WTC11 (cell line): ENCODE results near the gene EIF5A.
A peak's percentile ranks its signal among the peaks of the same experiment; 100 is the strongest.

ENCODE experiments used
- CTCF ChIP-seq: fragments of 200-600 bp; IDR thresholded peaks from 2 replicates; pipeline ENCODE4 v1.8.0; 2022; ENCODE audit warnings: antibody characterized with exemption
- E2F5 ChIP-seq: sonication (generic); formaldehyde crosslinking; IDR thresholded peaks from 2 replicates; pipeline ENCODE4 v1.8.1; 2022; ENCODE audit warnings: mild to moderate bottlenecking, moderate library complexity, missing genetic modification reagents
- FOXJ3 ChIP-seq: sonication (generic); formaldehyde crosslinking; IDR thresholded peaks from 2 replicates; pipeline ENCODE4 v1.9.0; 2021; ENCODE audit warnings: missing genetic modification reagents, mild to moderate bottlenecking, borderline replicate concordance
- FOXK1 ChIP-seq: sonication (generic); formaldehyde crosslinking; IDR thresholded peaks from 2 replicates; pipeline ENCODE4 v1.8.0; 2022; ENCODE audit warnings: mild to moderate bottlenecking, moderate library complexity, missing genetic modification reagents
- JAZF1 ChIP-seq: fragments of 250-450 bp; sonication (Bioruptor Pico); IDR thresholded peaks from 2 replicates; pipeline ENCODE4 v1.9.0; 2021; ENCODE audit warnings: moderate library complexity, mild to moderate bottlenecking, inconsistent platforms
- NR2C2 ChIP-seq: sonication (generic); formaldehyde crosslinking; IDR thresholded peaks from 2 replicates; pipeline ENCODE4 v1.8.0; 2022; ENCODE audit warnings: mild to moderate bottlenecking, missing genetic modification reagents
- USF1 ChIP-seq: sonication (generic); formaldehyde crosslinking; IDR thresholded peaks from 2 replicates; pipeline ENCODE4 v1.8.0; 2022; ENCODE audit warnings: mild to moderate bottlenecking, missing genetic modification reagents
- ZNF138 ChIP-seq: sonication (generic); formaldehyde crosslinking; conservative IDR thresholded peaks from 2 replicates; pipeline ENCODE4 v1.8.1; 2022; ENCODE audit warnings: mild to moderate bottlenecking, moderate library complexity, missing genetic modification reagents
- ZNF263 ChIP-seq: sonication (generic); formaldehyde crosslinking; IDR thresholded peaks from 2 replicates; pipeline ENCODE4 v1.8.1; 2022; ENCODE audit warnings: low read depth, mild to moderate bottlenecking, moderate library complexity, missing genetic modification reagents
- TF ChIP-seq, protein P1 (sequence below): sonication (generic); formaldehyde crosslinking; IDR thresholded peaks from 2 replicates; pipeline ENCODE4 v1.8.1; 2023; ENCODE audit warnings: mild to moderate bottlenecking, missing genetic modification reagents, moderate library complexity
- TF ChIP-seq, protein P2 (sequence below): sonication (generic); formaldehyde crosslinking; IDR thresholded peaks from 2 replicates; pipeline ENCODE4 v1.8.1; 2022; ENCODE audit warnings: low read depth, missing genetic modification reagents, borderline replicate concordance

- TF ChIP-seq CTCF (no peak), USF1 (CRISPR knock-in tag) (peak; percentile 45; the same call in 1 of the 2 replicates), ZNF138 (no peak), NR2C2 (peak; percentile 99), FOXJ3 (no peak), JAZF1 (CRISPR knock-in tag) (no peak), E2F5 (peak; percentile 79; the same call in 1 of the 2 replicates), FOXK1 (peak; percentile 96), ZNF263 (no peak)
- TF ChIP-seq, protein P1, sequence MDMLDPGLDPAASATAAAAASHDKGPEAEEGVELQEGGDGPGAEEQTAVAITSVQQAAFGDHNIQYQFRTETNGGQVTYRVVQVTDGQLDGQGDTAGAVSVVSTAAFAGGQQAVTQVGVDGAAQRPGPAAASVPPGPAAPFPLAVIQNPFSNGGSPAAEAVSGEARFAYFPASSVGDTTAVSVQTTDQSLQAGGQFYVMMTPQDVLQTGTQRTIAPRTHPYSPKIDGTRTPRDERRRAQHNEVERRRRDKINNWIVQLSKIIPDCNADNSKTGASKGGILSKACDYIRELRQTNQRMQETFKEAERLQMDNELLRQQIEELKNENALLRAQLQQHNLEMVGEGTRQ (CRISPR knock-in tag) = peak; percentile 86
- TF ChIP-seq, protein P2, sequence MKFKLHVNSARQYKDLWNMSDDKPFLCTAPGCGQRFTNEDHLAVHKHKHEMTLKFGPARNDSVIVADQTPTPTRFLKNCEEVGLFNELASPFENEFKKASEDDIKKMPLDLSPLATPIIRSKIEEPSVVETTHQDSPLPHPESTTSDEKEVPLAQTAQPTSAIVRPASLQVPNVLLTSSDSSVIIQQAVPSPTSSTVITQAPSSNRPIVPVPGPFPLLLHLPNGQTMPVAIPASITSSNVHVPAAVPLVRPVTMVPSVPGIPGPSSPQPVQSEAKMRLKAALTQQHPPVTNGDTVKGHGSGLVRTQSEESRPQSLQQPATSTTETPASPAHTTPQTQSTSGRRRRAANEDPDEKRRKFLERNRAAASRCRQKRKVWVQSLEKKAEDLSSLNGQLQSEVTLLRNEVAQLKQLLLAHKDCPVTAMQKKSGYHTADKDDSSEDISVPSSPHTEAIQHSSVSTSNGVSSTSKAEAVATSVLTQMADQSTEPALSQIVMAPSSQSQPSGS = no peak
These were observed 7.5 kb downstream of the EIF5A start, which contains the start of gene GPS2 for GRCh38 chr17:7314719-7315569.
